Upper lobe of left lung (tissue), 6 donors: ENCODE data around the gene CPSF4L. TPM values are rescaled to one million over a fixed set of nuclear protein-coding genes. Genes with fewer than 3 reads are reported as not detected.
A peak's percentile ranks its signal among the peaks of the same experiment; 100 is the strongest.

Experiments
- ATAC-seq, 2 donors: fragments of 200-7000 bp; cut with Tn5 transposase; one replicate each; pipeline ENCODE4 v1.9.1; 2022; ENCODE audit warnings: mild to moderate bottlenecking in 2 of 2, moderate library complexity in 2 of 2; ENCODE audit not compliant: low FRiP score in 2 of 2
- DNase-seq, 2 donors: peaks; one replicate each; pipeline ENCODE4 v3.0.0-alpha.2; 2019 to 2020
- H3K27ac ChIP-seq, 4 donors: fragments of 200-600 bp; sonication (generic); one replicate each; pipeline ENCODE4 v1.5.1; 2016 to 2019
- H3K27me3 ChIP-seq, 4 donors: fragments of 200-600 bp; sonication (generic); one replicate each; pipeline ENCODE4 v1.5.1; 2017 to 2019
- H3K36me3 ChIP-seq, 4 donors: fragments of 200-600 bp; sonication (generic); one replicate each; pipeline ENCODE4 v1.5.1; 2016 to 2019
- H3K4me1 ChIP-seq, 4 donors: fragments of 200-600 bp; sonication (generic); one replicate each; pipeline ENCODE4 v1.5.1; 2018 to 2019
- H3K4me3 ChIP-seq, 4 donors: fragments of 200-600 bp; sonication (generic); one replicate each; pipeline ENCODE4 v1.5.1; 2017 to 2019; ENCODE audit warnings: mild to moderate bottlenecking in 2 of 4, moderate library complexity in 1 of 4
- H3K9me3 ChIP-seq, 4 donors: fragments of 200-600 bp; sonication (generic); one replicate each; pipeline ENCODE4 v1.5.1; 2018 to 2019
- EP300 ChIP-seq, 4 donors: sonication (generic); formaldehyde crosslinking; IDR thresholded peaks; one replicate each; pipeline ENCODE4 v1.5.1; 2017; ENCODE audit warnings: antibody characterized with exemption in 4 of 4, control low read depth in 2 of 4
- POLR2A ChIP-seq, 4 donors: fragments of 450-650 bp; IDR thresholded peaks; one replicate each; pipeline ENCODE4 v1.5.1; 2016 to 2017; ENCODE audit warnings: antibody characterized with exemption in 4 of 4, mild to moderate bottlenecking in 2 of 4
- POLR2AphosphoS5 ChIP-seq, 2 donors: sonication (generic); formaldehyde crosslinking; IDR thresholded peaks; one replicate each; pipeline ENCODE4 v1.5.1; 2017; ENCODE audit warnings: antibody characterized with exemption in 2 of 2
- WGBS, 2 donors: methylation state at CpG; one replicate each; pipeline ENCODE4 v1.1.5; 2017 to 2018; 5-methylcytosine and 5-hydroxymethylcytosine counted together
- total RNA-seq, 6 donors: library from RNA; depleted of rRNA in 4 of 6; stranded (reverse); fragments of >200 nt in 4 of 6; gene quantifications; one replicate each; pipeline versions ENCODE4 v1.1.0 to v1.2.1, GENCODE V29; 2016 to 2021
- TF ChIP-seq, protein P1 (sequence below), 6 experiments: fragments of 450-650 bp in 4 of 6; fragments of 200-600 bp in 2 of 6; sonication (generic) in 2 of 6; IDR thresholded peaks; one replicate each; pipeline ENCODE4 v1.5.1; 2016 to 2019; ENCODE audit warnings: antibody characterized with exemption in 6 of 6
- donor health status: DM: no; HTN: no; CAD: no; lungs with moderate emphysema.
- donor health status: DM: no; HTN: yes; CAD: no; lungs with severe emphysema.

Gene CPSF4L
- total RNA-seq, 6 donors from 2014 or later: 0.46 TPM; not detected in 5

DNA sequence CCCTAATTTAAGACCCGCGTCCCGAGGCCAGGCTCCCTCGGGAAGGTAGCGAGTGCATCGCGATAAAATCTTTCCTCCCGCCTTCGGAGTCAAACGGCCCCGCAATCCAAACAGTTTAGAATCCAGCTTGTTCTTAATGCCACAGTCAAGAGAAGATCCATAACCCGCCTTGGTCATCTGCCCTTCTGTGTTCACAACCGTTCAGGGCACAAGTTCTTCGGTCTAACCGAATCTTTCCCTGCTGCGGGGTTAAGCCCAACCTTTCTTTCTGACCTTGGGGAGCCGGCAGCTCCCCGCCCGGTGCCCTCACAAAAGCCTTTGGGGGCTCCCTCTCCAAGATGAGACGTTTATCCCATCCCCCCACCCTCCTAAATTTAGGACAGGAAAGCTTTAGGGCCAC lies 30.3 kb downstream of the CPSF4L start:
- no peaks in the 10 kb centered on the region for H3K9me3 ChIP-seq
- H3K4me3 ChIP-seq: peak overlapping the region; percentile 81 to 99 (median 96)
- peaks cover 0 to 12% (median 6%) of the 10 kb centered on the region in 4 donors for H3K36me3 ChIP-seq
- no peak for DNase-seq
- 0 to 1% methylated on average over 20 of the region's 20 CpGs for WGBS, 2 donors
- ATAC-seq: no peak
- H3K27ac ChIP-seq: peak overlapping the region; percentile 77 to 94 (median 90)
- peaks cover 47 to 51% (median 48%) of the 10 kb centered on the region in 4 donors for H3K4me1 ChIP-seq
- TF ChIP-seq POLR2A (IDR thresholded peaks at IDR 0.05) (no peak), EP300 (IDR thresholded peaks at IDR 0.05) (no peak), POLR2AphosphoS5 (IDR thresholded peaks at IDR 0.05) (no peak)
- TF ChIP-seq, protein P1, sequence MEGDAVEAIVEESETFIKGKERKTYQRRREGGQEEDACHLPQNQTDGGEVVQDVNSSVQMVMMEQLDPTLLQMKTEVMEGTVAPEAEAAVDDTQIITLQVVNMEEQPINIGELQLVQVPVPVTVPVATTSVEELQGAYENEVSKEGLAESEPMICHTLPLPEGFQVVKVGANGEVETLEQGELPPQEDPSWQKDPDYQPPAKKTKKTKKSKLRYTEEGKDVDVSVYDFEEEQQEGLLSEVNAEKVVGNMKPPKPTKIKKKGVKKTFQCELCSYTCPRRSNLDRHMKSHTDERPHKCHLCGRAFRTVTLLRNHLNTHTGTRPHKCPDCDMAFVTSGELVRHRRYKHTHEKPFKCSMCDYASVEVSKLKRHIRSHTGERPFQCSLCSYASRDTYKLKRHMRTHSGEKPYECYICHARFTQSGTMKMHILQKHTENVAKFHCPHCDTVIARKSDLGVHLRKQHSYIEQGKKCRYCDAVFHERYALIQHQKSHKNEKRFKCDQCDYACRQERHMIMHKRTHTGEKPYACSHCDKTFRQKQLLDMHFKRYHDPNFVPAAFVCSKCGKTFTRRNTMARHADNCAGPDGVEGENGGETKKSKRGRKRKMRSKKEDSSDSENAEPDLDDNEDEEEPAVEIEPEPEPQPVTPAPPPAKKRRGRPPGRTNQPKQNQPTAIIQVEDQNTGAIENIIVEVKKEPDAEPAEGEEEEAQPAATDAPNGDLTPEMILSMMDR (IDR thresholded peaks at IDR 0.05): no peak
- no peaks in the 10 kb centered on the region for H3K27me3 ChIP-seq

DNA sequence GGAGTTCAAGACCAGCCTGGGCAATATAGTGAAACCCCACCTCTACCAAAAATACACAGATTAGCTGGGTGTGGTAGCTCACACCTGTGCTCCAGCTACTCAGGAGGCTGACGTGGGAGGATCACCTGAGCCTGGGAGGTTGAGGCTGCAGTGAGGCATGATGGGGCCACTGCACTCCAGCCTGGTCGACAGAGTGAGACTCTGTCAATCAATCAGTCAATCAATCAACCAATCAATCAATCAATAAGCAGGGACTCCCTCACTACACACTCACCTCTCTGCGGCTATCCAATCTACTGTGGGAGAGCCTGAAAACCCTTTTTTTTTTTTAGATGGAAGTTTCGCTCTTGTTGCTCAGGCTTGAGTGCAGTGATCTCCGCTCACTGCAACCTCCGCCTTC lies 31.6 kb downstream of the CPSF4L start:
- no peaks in the 10 kb centered on the region for H3K9me3 ChIP-seq
- H3K4me1 ChIP-seq: peaks cover 47 to 51% (median 50%) of the 10 kb centered on the region in 4 donors
- no peak overlapping the region for H3K27ac ChIP-seq
- no peaks in the 10 kb centered on the region for H3K27me3 ChIP-seq
- no peak for TF ChIP-seq POLR2A (IDR thresholded peaks at IDR 0.05)
- TF ChIP-seq, protein P1 (IDR thresholded peaks at IDR 0.05): no peak
- ATAC-seq: no peak
- H3K36me3 ChIP-seq: peaks cover 0 to under 1% (median 0%) of the 10 kb centered on the region in 4 donors
- H3K4me3 ChIP-seq: no peak overlapping the region
- WGBS, 2 donors: 91 to 93% methylated on average over 6 of the region's 6 CpGs
- no peak for DNase-seq

DNA sequence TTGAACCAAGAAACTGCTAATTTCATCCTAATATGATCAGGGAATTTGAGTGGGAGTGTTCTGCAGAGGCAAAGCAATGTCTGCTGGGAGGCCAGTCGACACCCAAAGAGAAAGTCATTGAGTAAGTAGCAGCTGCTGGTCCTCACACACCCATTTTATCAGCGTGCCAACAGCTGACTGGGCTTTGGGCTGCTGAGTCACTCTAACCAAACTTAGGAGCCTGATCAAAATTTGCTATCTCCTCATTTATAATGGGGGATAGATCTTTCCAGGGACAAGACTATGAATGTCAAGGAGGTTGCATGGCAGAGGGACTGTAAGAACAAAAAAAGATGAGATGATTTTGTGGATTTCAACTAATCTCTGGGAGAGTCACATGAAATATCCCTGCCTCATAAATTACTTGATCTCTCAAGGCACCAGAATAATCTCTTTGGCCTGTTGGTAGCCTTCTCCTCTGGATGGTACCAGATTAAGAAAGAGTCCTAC lies 32.9 kb downstream of the CPSF4L start:
- 2 to 4% methylated on average over 2 of the region's 2 CpGs for WGBS, 2 donors
- Histone ChIP-seq H3K36me3 (no peaks in the 10 kb centered on the region), H3K9me3 (no peaks in the 10 kb centered on the region), H3K27me3 (no peaks in the 10 kb centered on the region), H3K4me3 (no peak overlapping the region), H3K4me1 (peaks cover 46 to 55% (median 49%) of the 10 kb centered on the region in 4 donors), H3K27ac (peak overlapping the region; percentile 4 to 66 (median 52))
- ATAC-seq: peak in 1 of 2 donors; percentile 73
- DNase-seq: peak in 1 of 2 donors; percentile 80
- TF ChIP-seq POLR2AphosphoS5 (IDR thresholded peaks at IDR 0.05) (peak in 1 of 2 donors; percentile 58), POLR2A (IDR thresholded peaks at IDR 0.05) (no peak), EP300 (IDR thresholded peaks at IDR 0.05) (no peak)
- TF ChIP-seq, protein P1 (IDR thresholded peaks at IDR 0.05): no peak

DNA sequence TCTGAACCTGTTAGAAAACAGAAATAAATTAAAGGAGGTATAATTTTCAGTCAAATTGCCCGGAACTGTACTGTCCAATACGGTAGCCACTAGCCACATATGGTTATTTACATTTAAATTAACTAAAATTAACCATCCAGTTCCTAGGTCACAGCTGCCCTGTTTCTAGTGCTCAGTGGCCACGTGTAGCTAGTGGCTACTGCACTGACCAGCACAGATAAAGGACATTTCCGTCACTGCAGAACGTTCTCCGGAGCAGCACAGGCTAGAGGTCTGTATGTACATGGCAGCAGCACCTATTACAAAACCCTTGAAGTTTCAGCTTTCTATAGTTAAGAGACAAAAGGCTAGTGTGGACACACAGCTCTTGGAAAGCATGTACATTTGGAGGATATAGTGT lies 33.7 kb downstream of the CPSF4L start:
- TF ChIP-seq, protein P1 (IDR thresholded peaks at IDR 0.05): no peak
- TF ChIP-seq EP300 (IDR thresholded peaks at IDR 0.05) (no peak), POLR2A (IDR thresholded peaks at IDR 0.05) (no peak), POLR2AphosphoS5 (IDR thresholded peaks at IDR 0.05) (no peak)
- H3K36me3 ChIP-seq: peaks cover 0 to under 1% (median 0%) of the 10 kb centered on the region in 4 donors
- H3K4me1 ChIP-seq: peaks cover 38 to 49% (median 42%) of the 10 kb centered on the region in 4 donors
- no peak overlapping the region for H3K4me3 ChIP-seq
- no peak for ATAC-seq
- no peak overlapping the region for H3K27ac ChIP-seq
- DNase-seq: no peak
- no peaks in the 10 kb centered on the region for H3K9me3 ChIP-seq
- 60 to 72% methylated on average over 6 of the region's 6 CpGs for WGBS, 2 donors
- H3K27me3 ChIP-seq: no peaks in the 10 kb centered on the region

DNA sequence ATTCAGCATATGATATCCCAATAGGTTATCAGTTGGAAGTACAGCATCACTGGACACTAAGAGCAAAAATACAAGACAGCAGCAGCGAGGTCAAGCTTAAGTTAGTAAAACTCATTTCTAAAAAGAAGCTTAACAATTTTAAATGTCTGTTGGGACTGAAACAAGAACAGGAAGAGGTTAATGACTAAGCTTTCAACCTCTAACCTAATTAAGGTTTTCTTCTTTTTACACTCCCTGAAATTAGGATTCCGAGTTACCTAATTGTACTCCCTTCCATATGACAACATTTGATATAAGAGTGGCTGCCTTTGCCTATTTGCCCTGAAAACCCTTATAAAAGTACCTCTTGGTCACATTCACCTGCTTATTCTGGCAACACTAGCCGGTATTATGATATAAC lies 34.3 kb downstream of the CPSF4L start:
- WGBS, 2 donors: 49 to 69% methylated on average over 3 of the region's 3 CpGs
- DNase-seq (no peak), ATAC-seq (no peak)
- Histone ChIP-seq H3K9me3 (no peaks in the 10 kb centered on the region), H3K4me1 (peaks cover 38 to 49% (median 42%) of the 10 kb centered on the region in 4 donors), H3K36me3 (peaks cover 0 to 4% (median 0%) of the 10 kb centered on the region in 4 donors), H3K4me3 (no peak overlapping the region), H3K27ac (no peak overlapping the region), H3K27me3 (no peaks in the 10 kb centered on the region)
- TF ChIP-seq POLR2A (IDR thresholded peaks at IDR 0.05) (no peak), EP300 (IDR thresholded peaks at IDR 0.05) (no peak), POLR2AphosphoS5 (IDR thresholded peaks at IDR 0.05) (no peak)
- TF ChIP-seq, protein P1 (IDR thresholded peaks at IDR 0.05): no peak
